HG03095 (cell line): ENCODE measurements around the gene PCP2.
A peak's percentile ranks its signal among the peaks of the same experiment; 100 is the strongest.

Experiments used
- ATAC-seq: cut with Tn5 transposase; IDR thresholded peaks from one replicate; pipeline ENCODE4 v1.9.1; 2021; ENCODE audit warnings: moderate library complexity; ENCODE audit not compliant: unreplicated experiment

PCP2 gene

GRCh38 chr19:7633698-7634097 lies at the start of gene PCP2:
Gene PCP2 (minus strand): TSS chr19:7633719. CDS start chr19:7633457, 262 bp downstream.
- ATAC-seq: no peak

- no peak for ATAC-seq
Observed at GRCh38 chr19:7682175-7682855, 48.8 kb upstream of the PCP2 start.

GRCh38 chr19:7681340-7682174 lies 48.0 kb upstream of the PCP2 start:
- ATAC-seq: no peak

- ATAC-seq: peak; percentile 43
Observed at GRCh38 chr19:7680606-7681339, 47.3 kb upstream of the PCP2 start, which contains the start of gene TRAPPC5. Gene TRAPPC5 (plus strand): TSS chr19:7680833. CDS start chr19:7682254, 1,421 bp downstream.

GRCh38 chr19:7679771-7680605 lies 46.5 kb upstream of the PCP2 start:
- no peak for ATAC-seq

- ATAC-seq: no peak
Observed at GRCh38 chr19:7678971-7679751, 45.6 kb upstream of the PCP2 start.

- no peak for ATAC-seq
Observed at GRCh38 chr19:7677669-7678311, 44.3 kb upstream of the PCP2 start.

- no peak for ATAC-seq
Observed at GRCh38 chr19:7676854-7677253, 43.3 kb upstream of the PCP2 start, which contains the start of gene MCEMP1. Gene MCEMP1 (plus strand): TSS chr19:7677090. CDS start chr19:7677121, 31 bp downstream.

- ATAC-seq: no peak
Observed at GRCh38 chr19:7676376-7676775, 42.9 kb upstream of the PCP2 start.

- ATAC-seq: no peak
Observed at GRCh38 chr19:7674010-7675005, 40.8 kb upstream of the PCP2 start.

GRCh38 chr19:7672522-7672921 lies 39.0 kb upstream of the PCP2 start:
- ATAC-seq: no peak

GRCh38 chr19:7670790-7671189 lies 37.3 kb upstream of the PCP2 start:
- ATAC-seq: no peak

GRCh38 chr19:7670150-7670783 lies 36.7 kb upstream of the PCP2 start:
- no peak for ATAC-seq

- ATAC-seq: no peak
Observed at GRCh38 chr19:7669641-7670040, 36.1 kb upstream of the PCP2 start.

- ATAC-seq: no peak
Observed at GRCh38 chr19:7668842-7669241, 35.3 kb upstream of the PCP2 start, which contains the start of gene RETN. Gene RETN (plus strand): TSS chr19:7669049. CDS start chr19:7669327, 278 bp downstream.

- ATAC-seq: no peak
Observed at GRCh38 chr19:7665076-7665475, 31.6 kb upstream of the PCP2 start.

GRCh38 chr19:7663706-7664105 lies 30.2 kb upstream of the PCP2 start:
- no peak for ATAC-seq
